ENCODE measurements around the gene APOC1. TPM values are rescaled to one million over a fixed set of nuclear protein-coding genes. Genes with fewer than 3 reads are reported as not detected.

The APOC1 gene
- total RNA-seq, 1 donor = 2.6 TPM

- TF ChIP-seq CTCF (IDR thresholded peaks at IDR 0.05; ENCODE audit: insufficient read depth, low read depth, low read length) = no peak
- no peak for DNase-seq (ENCODE audit: low read depth)
- peak overlapping the region; percentile 71 for H3K4me3 ChIP-seq (ENCODE audit: low read depth, low read length)
These were observed 39.9 kb downstream of the APOC1 start for GRCh38 chr19:44954278-44954648.

- DNase-seq (ENCODE audit: low read depth) = peak; percentile 98
- peak within 1 kb of the TSS; percentile 94 for H3K4me3 ChIP-seq (ENCODE audit: low read depth, low read length)
- TF ChIP-seq CTCF (IDR thresholded peaks at IDR 0.05; ENCODE audit: insufficient read depth, low read depth, low read length) = no peak
These were observed 40.5 kb downstream of the APOC1 start, which contains the start of gene CLPTM1 for GRCh38 chr19:44954649-44955504. Gene CLPTM1, plus strand, starts transcription at chr19:44955380. Its CDS starts 16 bp downstream, at chr19:44955396.

- DNase-seq (ENCODE audit: low read depth) = no peak
- TF ChIP-seq CTCF (IDR thresholded peaks at IDR 0.05; ENCODE audit: insufficient read depth, low read depth, low read length) = no peak
- H3K4me3 ChIP-seq (ENCODE audit: low read depth, low read length) = peak overlapping the region; percentile 94
These were observed 41.4 kb downstream of the APOC1 start for GRCh38 chr19:44955505-44956439.

GRCh38 chr19:44957526-44957925 is 43.1 kb downstream of the APOC1 start:
- no peak overlapping the region for H3K4me3 ChIP-seq (ENCODE audit: low read depth, low read length)
- no peak for DNase-seq (ENCODE audit: low read depth)
- no peak for TF ChIP-seq CTCF (IDR thresholded peaks at IDR 0.05; ENCODE audit: insufficient read depth, low read depth, low read length)

- no peak overlapping the region for H3K4me3 ChIP-seq (ENCODE audit: low read depth, low read length)
- DNase-seq (ENCODE audit: low read depth) = no peak
- TF ChIP-seq CTCF (IDR thresholded peaks at IDR 0.05; ENCODE audit: insufficient read depth, low read depth, low read length) = no peak
These were observed 43.7 kb downstream of the APOC1 start for GRCh38 chr19:44958090-44958489.

GRCh38 chr19:44959691-44960090 is 45.3 kb downstream of the APOC1 start:
- no peak overlapping the region for H3K4me3 ChIP-seq (ENCODE audit: low read depth, low read length)
- no peak for DNase-seq (ENCODE audit: low read depth)
- no peak for TF ChIP-seq CTCF (IDR thresholded peaks at IDR 0.05; ENCODE audit: insufficient read depth, low read depth, low read length)

Measured in fibroblast of villous mesenchyme (primary cell).